Stimulated activated naive CD8-positive, alpha-beta T cell treated with anti-CD3 and anti-CD28 coated beads, Interleukin-15, amount 100 ng/mL, for 72 hours (primary cell): ENCODE results near the gene RAPGEF2.
"Not testable (repeated sequence)": the region's sequence is repeated elsewhere in the genome, so short reads cannot be mapped to it uniquely, and the experiment has no call there.

ENCODE experiments used
- ATAC-seq: fragments of 150-1000 bp; cut with Tn5 transposase; 2 replicates; pipeline ENCODE4 v1.10.0; 2021; ENCODE audit warnings: mild to moderate bottlenecking, moderate library complexity
- DNase-seq, 2 donors: peaks; one replicate each; pipeline ENCODE4 v3.0.0; 2021 to 2022
- H3K27ac Mint-ChIP-seq, 2 donors: one replicate each; pipeline ENCODE4 v1.8.0; 2022; ENCODE audit warnings: mild to moderate bottlenecking in 2 of 2, mixed read lengths in 2 of 2, moderate library complexity in 2 of 2
- H3K27me3 Mint-ChIP-seq: one replicate; pipeline ENCODE4 v1.8.0; 2022; ENCODE audit warnings: mixed read lengths
- H3K4me1 Mint-ChIP-seq: one replicate; pipeline ENCODE4 v1.8.0; 2022; ENCODE audit warnings: mild to moderate bottlenecking, mixed read lengths
- H3K4me3 Mint-ChIP-seq, 2 donors: one replicate each; pipeline ENCODE4 v1.8.0; 2022; ENCODE audit warnings: mild to moderate bottlenecking in 2 of 2, mixed read lengths in 2 of 2, moderate library complexity in 1 of 2
- H3K9me3 Mint-ChIP-seq, 2 donors: one replicate each; pipeline ENCODE4 v1.8.0; 2022; ENCODE audit warnings: mixed read lengths in 2 of 2

The RAPGEF2 gene

GRCh38 chr4:159292137-159292896 is 189.4 kb downstream of the RAPGEF2 start:
- Mint-ChIP-seq H3K9me3 (no peaks in the 10 kb centered on the region), H3K27ac (peak overlapping the region in 1 of 2 donors; percentile 1), H3K4me3 (no peak overlapping the region), H3K27me3 (no peaks in the 10 kb centered on the region), H3K4me1 (no peaks in the 10 kb centered on the region)
- DNase-seq (no peak), ATAC-seq (no peak)

- no peaks in the 10 kb centered on the region for H3K27me3 Mint-ChIP-seq
- no peak overlapping the region for H3K4me3 Mint-ChIP-seq
- H3K9me3 Mint-ChIP-seq = no peaks in the 10 kb centered on the region
- no peak for ATAC-seq
- H3K27ac Mint-ChIP-seq = no peak overlapping the region
- DNase-seq = no peak
- peaks cover 6% of the 10 kb centered on the region for H3K4me1 Mint-ChIP-seq
Observed at GRCh38 chr4:159293811-159294515, 191.1 kb downstream of the RAPGEF2 start.

- Mint-ChIP-seq H3K9me3 (no peaks in the 10 kb centered on the region), H3K27me3 (no peaks in the 10 kb centered on the region), H3K4me3 (no peak overlapping the region), H3K4me1 (peaks cover 6% of the 10 kb centered on the region), H3K27ac (no peak overlapping the region)
- no peak for DNase-seq
- ATAC-seq = no peak
Observed at GRCh38 chr4:159296061-159296460, 193.2 kb downstream of the RAPGEF2 start.

GRCh38 chr4:159297091-159297490 is 194.2 kb downstream of the RAPGEF2 start:
- no peak for DNase-seq
- no peak overlapping the region for H3K4me3 Mint-ChIP-seq
- H3K9me3 Mint-ChIP-seq = no peaks in the 10 kb centered on the region
- peaks cover 6% of the 10 kb centered on the region for H3K4me1 Mint-ChIP-seq
- no peak overlapping the region for H3K27ac Mint-ChIP-seq
- no peaks in the 10 kb centered on the region for H3K27me3 Mint-ChIP-seq
- no peak for ATAC-seq

- Mint-ChIP-seq H3K4me3 (no peak overlapping the region), H3K9me3 (no peaks in the 10 kb centered on the region), H3K27ac (no peak overlapping the region), H3K4me1 (peaks cover 6% of the 10 kb centered on the region), H3K27me3 (no peaks in the 10 kb centered on the region)
- ATAC-seq = no peak
- DNase-seq = no peak
Observed at GRCh38 chr4:159298502-159298901, 195.6 kb downstream of the RAPGEF2 start.

- Mint-ChIP-seq H3K4me3 (no peak overlapping the region), H3K9me3 (no peaks in the 10 kb centered on the region), H3K4me1 (peaks cover 2% of the 10 kb centered on the region), H3K27me3 (no peaks in the 10 kb centered on the region), H3K27ac (no peak overlapping the region)
- DNase-seq = no peak
- no peak for ATAC-seq
Observed at GRCh38 chr4:159303435-159303834, 200.6 kb downstream of the RAPGEF2 start.

- no peak overlapping the region for H3K27ac Mint-ChIP-seq
- no peaks in the 10 kb centered on the region for H3K27me3 Mint-ChIP-seq
- no peaks in the 10 kb centered on the region for H3K4me1 Mint-ChIP-seq
- DNase-seq (no peak), ATAC-seq (no peak)
- no peaks in the 10 kb centered on the region for H3K9me3 Mint-ChIP-seq
- H3K4me3 Mint-ChIP-seq = no peak overlapping the region
Observed at GRCh38 chr4:159305129-159305528, 202.2 kb downstream of the RAPGEF2 start.

GRCh38 chr4:159307929-159308328 is 205.1 kb downstream of the RAPGEF2 start:
- ATAC-seq (no peak), DNase-seq (no peak)
- H3K27me3 Mint-ChIP-seq = no peaks in the 10 kb centered on the region

GRCh38 chr4:159308566-159309340 is 205.9 kb downstream of the RAPGEF2 start:
- ATAC-seq (no peak), DNase-seq (no peak)
- no peaks in the 10 kb centered on the region for H3K4me1 Mint-ChIP-seq
- H3K27me3 Mint-ChIP-seq = no peaks in the 10 kb centered on the region
- H3K9me3 Mint-ChIP-seq = no peaks in the 10 kb centered on the region
- no peak overlapping the region for H3K4me3 Mint-ChIP-seq
- H3K27ac Mint-ChIP-seq = no peak overlapping the region

More at GRCh38 chr4:159307929-159308328, 205.1 kb downstream of the RAPGEF2 start:
- Mint-ChIP-seq H3K4me3 (no peak overlapping the region), H3K9me3 (no peaks in the 10 kb centered on the region), H3K4me1 (no peaks in the 10 kb centered on the region), H3K27ac (no peak overlapping the region)

GRCh38 chr4:159312236-159312635 is 209.4 kb downstream of the RAPGEF2 start:
- Mint-ChIP-seq H3K27me3 (no peaks in the 10 kb centered on the region), H3K9me3 (no peaks in the 10 kb centered on the region), H3K4me3 (no peak overlapping the region), H3K27ac (no peak overlapping the region), H3K4me1 (no peaks in the 10 kb centered on the region)
- DNase-seq = no peak
- no peak for ATAC-seq

GRCh38 chr4:159315879-159316278 is 213.0 kb downstream of the RAPGEF2 start:
- H3K27ac Mint-ChIP-seq, ATAC-seq, H3K4me1 Mint-ChIP-seq, H3K4me3 Mint-ChIP-seq, DNase-seq, H3K9me3 Mint-ChIP-seq, H3K27me3 Mint-ChIP-seq: not testable (repeated sequence)

- H3K9me3 Mint-ChIP-seq = no peaks in the 10 kb centered on the region
- H3K4me1 Mint-ChIP-seq = no peaks in the 10 kb centered on the region
- ATAC-seq (no peak), DNase-seq (no peak)
- H3K27me3 Mint-ChIP-seq = no peaks in the 10 kb centered on the region
- H3K4me3 Mint-ChIP-seq = no peak overlapping the region
- no peak overlapping the region for H3K27ac Mint-ChIP-seq
Observed at GRCh38 chr4:159317203-159317602, 214.3 kb downstream of the RAPGEF2 start.

GRCh38 chr4:159319027-159319426 is 216.1 kb downstream of the RAPGEF2 start:
- Mint-ChIP-seq H3K27me3 (no peaks in the 10 kb centered on the region), H3K27ac (no peak overlapping the region), H3K4me3 (no peak overlapping the region), H3K9me3 (no peaks in the 10 kb centered on the region), H3K4me1 (no peaks in the 10 kb centered on the region)
- ATAC-seq = no peak
- DNase-seq = no peak

GRCh38 chr4:159326480-159326879 is 223.6 kb downstream of the RAPGEF2 start:
- ATAC-seq = no peak
- Mint-ChIP-seq H3K4me3 (no peak overlapping the region), H3K4me1 (no peaks in the 10 kb centered on the region), H3K27me3 (no peaks in the 10 kb centered on the region), H3K27ac (peak overlapping the region in 1 of 2 donors; percentile 3), H3K9me3 (no peaks in the 10 kb centered on the region)
- no peak for DNase-seq

- Mint-ChIP-seq H3K4me1 (no peaks in the 10 kb centered on the region), H3K27me3 (no peaks in the 10 kb centered on the region), H3K9me3 (no peaks in the 10 kb centered on the region), H3K27ac (peak overlapping the region in 1 of 2 donors; percentile 63), H3K4me3 (no peak overlapping the region)
- ATAC-seq (no peak), DNase-seq (no peak)
Observed at GRCh38 chr4:159328766-159329165, 225.9 kb downstream of the RAPGEF2 start.

- H3K4me1 Mint-ChIP-seq = no peaks in the 10 kb centered on the region
- DNase-seq (no peak), ATAC-seq (no peak)
- H3K4me3 Mint-ChIP-seq = no peak overlapping the region
- no peak overlapping the region for H3K27ac Mint-ChIP-seq
- no peaks in the 10 kb centered on the region for H3K27me3 Mint-ChIP-seq
- H3K9me3 Mint-ChIP-seq = no peaks in the 10 kb centered on the region
Observed at GRCh38 chr4:159334461-159334860, 231.6 kb downstream of the RAPGEF2 start.
